ENCODE data around the gene ILF2.
"Not testable (repeated sequence)": the region's sequence is repeated elsewhere in the genome, so short reads cannot be mapped to it uniquely, and the experiment has no call there.

Gene ILF2

GRCh38 chr1:153670859-153671627, at the start of gene ILF2:
Gene ILF2 (minus strand): TSS chr1:153670993. CDS start chr1:153670922, 71 bp downstream.
- DNase-seq, result peak; percentile 99

- DNase-seq, result no peak
Observed at GRCh38 chr1:153717330-153717729, 46.5 kb upstream of the ILF2 start.

- not testable (repeated sequence) for DNase-seq
Observed at GRCh38 chr1:153716211-153716610, 45.4 kb upstream of the ILF2 start.

- no peak for DNase-seq
Observed at GRCh38 chr1:153711026-153711425, 40.2 kb upstream of the ILF2 start.

- DNase-seq, result no peak
Observed at GRCh38 chr1:153705484-153705883, 34.7 kb upstream of the ILF2 start.

GRCh38 chr1:153699768-153700167, 29.0 kb upstream of the ILF2 start:
- DNase-seq, result no peak

GRCh38 chr1:153698923-153699714, 28.3 kb upstream of the ILF2 start:
- peak; percentile 73 for DNase-seq

- no peak for DNase-seq
Observed at GRCh38 chr1:153698020-153698922, 27.5 kb upstream of the ILF2 start.

GRCh38 chr1:153697191-153698019, 26.6 kb upstream of the ILF2 start:
- peak; percentile 31 for DNase-seq

GRCh38 chr1:153696741-153697140, 25.9 kb upstream of the ILF2 start:
- no peak for DNase-seq

GRCh38 chr1:153693466-153693865, 22.7 kb upstream of the ILF2 start:
- DNase-seq, result no peak

GRCh38 chr1:153688736-153689328, 18.0 kb upstream of the ILF2 start:
- DNase-seq, result no peak

GRCh38 chr1:153688276-153688675, 17.5 kb upstream of the ILF2 start:
- DNase-seq, result no peak

GRCh38 chr1:153687346-153688125, 16.7 kb upstream of the ILF2 start:
- DNase-seq, result no peak

- DNase-seq, result no peak
Observed at GRCh38 chr1:153685544-153686340, 14.9 kb upstream of the ILF2 start.

- DNase-seq, result no peak
Observed at GRCh38 chr1:153684892-153685291, 14.1 kb upstream of the ILF2 start.

GRCh38 chr1:153683854-153684253, 13.1 kb upstream of the ILF2 start:
- peak; percentile 43 for DNase-seq

- DNase-seq, result no peak
Observed at GRCh38 chr1:153682730-153683129, 11.9 kb upstream of the ILF2 start.

- no peak for DNase-seq
Observed at GRCh38 chr1:153680120-153680403, 9.3 kb upstream of the ILF2 start.
